Lower leg skin (tissue), 3 donors: Measurements from ENCODE around the gene PNLIPRP2.

ENCODE experiments used
- CTCF ChIP-seq, 3 donors: fragments of 450-650 bp; IDR thresholded peaks; one replicate each; pipeline ENCODE4 v1.5.1; 2016; ENCODE audit warnings: antibody characterized with exemption in 3 of 3, mild to moderate bottlenecking in 3 of 3, moderate library complexity in 2 of 3
- POLR2A ChIP-seq, 2 donors: fragments of 450-650 bp; IDR thresholded peaks; one replicate each; pipeline ENCODE4 v1.6.1; 2016 to 2017; ENCODE audit warnings: antibody characterized with exemption in 2 of 2, mild to moderate bottlenecking in 1 of 2, moderate library complexity in 1 of 2

- no peak for TF ChIP-seq CTCF (IDR thresholded peaks at IDR 0.05)
- no peak for TF ChIP-seq POLR2A (IDR thresholded peaks at IDR 0.05)
These were observed 42.6 kb downstream of the PNLIPRP2 start for GRCh38 chr10:116663342-116663741.
